WERI-Rb-1 (cell line): ENCODE measurements around the gene NBAS.

ENCODE experiments used
- DNase-seq: peaks from one replicate; pipeline ENCODE4 v3.0.0-alpha.2; 2020
- H3K27ac ChIP-seq: fragments of 250-450 bp; sonication (Bioruptor Pico); 2 replicates; pipeline ENCODE4 v1.5.1; 2020; ENCODE audit warnings: mild to moderate bottlenecking, moderate library complexity
- H3K27me3 ChIP-seq: fragments of 250-450 bp; sonication (Bioruptor Pico); 2 replicates; pipeline ENCODE4 v1.5.1; 2021; ENCODE audit warnings: mild to moderate bottlenecking, low read depth, moderate library complexity; ENCODE audit not compliant: insufficient read depth, severe bottlenecking
- H3K36me3 ChIP-seq: fragments of 250-450 bp; sonication (Bioruptor Pico); 2 replicates; pipeline ENCODE4 v1.5.1; 2020; ENCODE audit warnings: mild to moderate bottlenecking, moderate library complexity
- H3K4me3 ChIP-seq: 2 replicates; pipeline ENCODE4 v1.5.1; 2011; ENCODE audit warnings: low read depth, mild to moderate bottlenecking, control low read depth, low read length
- H3K9me3 ChIP-seq: fragments of 250-450 bp; sonication (Bioruptor Pico); 2 replicates; pipeline ENCODE4 v1.5.1; 2021; ENCODE audit warnings: mild to moderate bottlenecking, moderate library complexity; ENCODE audit not compliant: severe bottlenecking
- CTCF ChIP-seq: IDR thresholded peaks from 2 replicates; pipeline ENCODE4 v1.5.1; 2011; ENCODE audit warnings: low read depth, mild to moderate bottlenecking, control low read depth, inconsistent platforms, low read length

Gene NBAS

DNA sequence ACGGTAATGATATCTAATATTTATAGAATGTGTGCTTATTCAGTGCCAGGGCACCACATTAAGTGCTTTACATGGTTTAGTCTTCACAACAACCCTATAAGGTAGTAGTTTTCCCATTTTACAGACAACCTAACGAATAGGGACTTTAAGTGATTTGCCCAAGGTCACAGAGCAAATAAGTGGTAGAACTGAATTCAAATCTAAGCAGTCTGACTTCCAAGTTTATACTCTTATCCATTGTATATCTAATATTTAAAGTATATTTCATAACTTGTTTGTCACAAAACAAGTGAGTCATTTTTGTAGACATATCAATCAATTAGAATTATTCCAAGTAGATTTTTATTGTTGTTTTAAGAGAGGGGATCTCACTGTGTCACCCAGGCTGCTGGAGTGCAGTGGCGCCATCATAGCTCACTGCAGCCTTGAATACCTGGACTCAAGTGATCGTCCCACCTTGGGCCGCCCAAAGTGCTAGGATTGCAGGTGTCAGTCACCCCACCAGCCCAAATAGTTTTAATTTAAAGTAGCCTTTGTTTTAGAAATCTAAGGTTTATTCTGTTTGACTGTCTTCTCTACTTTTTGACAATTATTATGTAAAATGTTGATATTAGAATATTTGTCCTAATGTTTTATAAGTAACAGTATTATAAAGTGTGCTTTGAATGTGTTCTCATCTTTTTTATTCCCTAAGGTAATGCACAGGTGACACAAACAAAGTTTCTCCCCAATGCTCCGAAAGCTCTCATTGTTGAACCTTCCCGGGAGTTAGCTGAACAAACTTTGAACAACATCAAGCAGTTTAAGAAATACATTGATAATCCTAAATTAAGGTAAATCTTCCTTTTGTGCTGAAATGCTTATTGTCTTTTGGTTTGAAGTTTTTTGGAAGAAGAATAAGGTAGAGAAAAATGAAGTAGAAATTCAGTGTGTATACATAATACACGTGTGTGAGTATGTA, 45.6 kb upstream of the NBAS start:
- no peaks in the 10 kb centered on the region for H3K9me3 ChIP-seq
- DNase-seq, result no peak
- H3K27ac ChIP-seq, result no peak overlapping the region
- H3K4me3 ChIP-seq, result no peak overlapping the region
- no peak for TF ChIP-seq CTCF
- H3K36me3 ChIP-seq, result peaks cover 87% of the 10 kb centered on the region
- no peaks in the 10 kb centered on the region for H3K27me3 ChIP-seq

DNA sequence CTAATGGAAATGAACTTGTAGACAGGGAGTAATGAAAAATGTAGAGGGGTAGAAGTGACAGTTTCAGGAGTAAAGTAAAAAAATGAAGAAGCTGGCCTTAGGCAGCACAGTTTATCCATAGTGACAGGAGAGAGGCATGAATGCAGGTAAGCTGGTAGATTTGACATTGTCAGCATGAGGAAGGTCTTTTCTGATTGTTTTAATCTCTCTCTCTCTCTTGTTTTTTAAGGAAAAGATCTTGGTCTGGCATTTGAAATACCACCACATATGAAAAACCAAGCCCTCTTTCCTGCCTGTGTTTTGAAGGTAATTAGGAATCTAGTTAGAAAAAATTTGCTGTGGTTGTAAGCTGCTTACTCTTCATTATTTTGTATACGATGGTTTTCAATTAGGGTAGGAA, 44.6 kb upstream of the NBAS start:
- no peak for TF ChIP-seq CTCF
- H3K36me3 ChIP-seq, result peaks cover 97% of the 10 kb centered on the region
- no peaks in the 10 kb centered on the region for H3K27me3 ChIP-seq
- no peak overlapping the region for H3K4me3 ChIP-seq
- no peaks in the 10 kb centered on the region for H3K9me3 ChIP-seq
- H3K27ac ChIP-seq, result no peak overlapping the region
- DNase-seq, result no peak

DNA sequence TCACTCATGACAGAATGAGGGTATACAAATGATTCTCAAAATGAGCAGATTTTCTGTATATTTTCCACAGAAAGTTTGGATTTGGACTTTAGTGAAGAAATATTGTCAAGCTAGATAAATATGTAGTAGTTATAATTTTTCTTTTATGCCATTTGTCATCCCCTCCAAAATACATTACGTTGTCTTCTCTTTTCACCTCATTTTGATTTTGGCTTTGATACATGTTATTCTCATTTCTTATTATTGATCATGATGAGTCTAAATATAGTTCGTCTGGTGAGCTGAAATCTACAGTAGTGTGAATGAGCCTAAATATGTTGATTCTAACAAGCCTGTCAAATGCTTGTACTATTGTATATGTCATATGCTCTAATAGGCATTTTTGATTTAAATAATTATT, 42.8 kb upstream of the NBAS start:
- Histone ChIP-seq H3K9me3 (no peaks in the 10 kb centered on the region), H3K4me3 (no peak overlapping the region), H3K36me3 (peaks cover 94% of the 10 kb centered on the region), H3K27me3 (no peaks in the 10 kb centered on the region), H3K27ac (no peak overlapping the region)
- DNase-seq, result no peak
- TF ChIP-seq CTCF, result no peak

GRCh38 chr2:15603044-15603765, 42.1 kb upstream of the NBAS start:
- no peak for TF ChIP-seq CTCF
- DNase-seq, result no peak
- no peak overlapping the region for H3K27ac ChIP-seq
- peaks cover 96% of the 10 kb centered on the region for H3K36me3 ChIP-seq
- H3K9me3 ChIP-seq, result no peaks in the 10 kb centered on the region
- H3K27me3 ChIP-seq, result no peaks in the 10 kb centered on the region
- no peak overlapping the region for H3K4me3 ChIP-seq

DNA sequence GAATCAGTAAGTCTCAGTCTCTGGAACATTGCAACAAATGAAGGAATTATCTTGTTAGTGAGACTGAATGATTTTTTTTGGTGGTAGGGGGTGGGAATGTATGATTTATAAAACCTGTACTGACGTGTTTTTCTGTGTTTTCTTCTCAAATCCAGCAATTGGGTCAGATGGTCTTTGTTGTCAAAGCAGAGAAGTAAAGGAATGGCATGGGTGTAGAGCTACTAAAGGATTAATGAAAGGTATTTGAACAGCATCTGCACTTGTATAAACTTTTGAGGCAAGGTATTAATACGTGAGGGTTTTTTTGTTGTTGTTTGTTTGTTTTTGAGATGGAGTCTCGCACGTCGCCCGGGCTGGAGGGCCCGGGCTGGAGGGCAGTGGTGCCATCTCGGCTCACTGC, 41.3 kb upstream of the NBAS start:
- no peak for DNase-seq
- Histone ChIP-seq H3K9me3 (no peaks in the 10 kb centered on the region), H3K4me3 (no peak overlapping the region), H3K27ac (no peak overlapping the region), H3K27me3 (no peaks in the 10 kb centered on the region), H3K36me3 (peaks cover 94% of the 10 kb centered on the region)
- no peak for TF ChIP-seq CTCF
